Measurements from ENCODE around the gene RABL6.
"Not testable (repeated sequence)": the region's sequence is repeated elsewhere in the genome, so short reads cannot be mapped to it uniquely, and the experiment has no call there.

Gene RABL6

DNA sequence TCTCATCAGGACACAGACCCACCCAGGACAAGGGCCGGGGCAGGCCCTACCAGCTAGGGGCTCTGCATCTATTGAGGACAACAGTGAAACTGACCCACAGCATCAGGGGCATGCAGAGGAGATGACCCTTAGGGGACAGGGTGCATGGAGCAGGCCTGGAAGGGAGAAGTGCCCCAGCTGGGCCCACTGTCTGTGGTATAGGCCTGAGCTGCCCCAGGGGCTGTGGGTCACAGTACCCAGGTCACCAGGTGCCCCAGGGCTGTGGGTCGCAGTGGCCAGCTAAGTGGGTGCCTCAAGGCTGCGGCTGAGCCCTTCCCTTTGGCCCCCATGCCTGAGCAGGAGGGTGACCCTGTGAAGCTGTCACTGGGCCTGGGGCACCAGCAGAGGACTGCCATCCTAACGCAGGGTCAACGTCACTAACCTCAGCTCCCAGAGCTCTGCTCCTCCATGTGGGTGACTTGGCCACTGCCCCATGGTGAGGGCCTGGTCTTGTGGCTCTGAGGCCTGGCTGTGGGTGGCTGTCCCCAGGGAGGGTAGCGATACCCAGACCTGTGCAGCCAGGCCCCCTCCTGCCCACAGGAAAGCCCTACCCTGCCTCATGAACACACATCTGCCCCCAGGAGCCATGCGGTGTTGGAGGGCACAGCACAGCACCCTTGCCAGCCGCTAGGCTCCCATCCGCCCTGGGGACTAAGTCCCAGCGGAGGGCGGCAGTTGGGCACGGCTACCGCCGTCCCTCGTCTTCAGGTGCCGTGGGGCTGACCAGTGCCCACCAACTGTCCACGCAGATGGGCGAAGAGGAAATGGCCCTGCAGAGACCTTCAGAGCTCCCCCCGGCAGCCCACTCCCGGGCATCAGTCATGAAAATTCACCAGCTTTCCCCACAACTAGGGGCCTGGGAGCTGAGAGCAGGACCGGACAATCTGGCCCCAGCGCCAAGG is 53.5 kb downstream of the RABL6 start:
- FAIRE-seq = no peak

DNA sequence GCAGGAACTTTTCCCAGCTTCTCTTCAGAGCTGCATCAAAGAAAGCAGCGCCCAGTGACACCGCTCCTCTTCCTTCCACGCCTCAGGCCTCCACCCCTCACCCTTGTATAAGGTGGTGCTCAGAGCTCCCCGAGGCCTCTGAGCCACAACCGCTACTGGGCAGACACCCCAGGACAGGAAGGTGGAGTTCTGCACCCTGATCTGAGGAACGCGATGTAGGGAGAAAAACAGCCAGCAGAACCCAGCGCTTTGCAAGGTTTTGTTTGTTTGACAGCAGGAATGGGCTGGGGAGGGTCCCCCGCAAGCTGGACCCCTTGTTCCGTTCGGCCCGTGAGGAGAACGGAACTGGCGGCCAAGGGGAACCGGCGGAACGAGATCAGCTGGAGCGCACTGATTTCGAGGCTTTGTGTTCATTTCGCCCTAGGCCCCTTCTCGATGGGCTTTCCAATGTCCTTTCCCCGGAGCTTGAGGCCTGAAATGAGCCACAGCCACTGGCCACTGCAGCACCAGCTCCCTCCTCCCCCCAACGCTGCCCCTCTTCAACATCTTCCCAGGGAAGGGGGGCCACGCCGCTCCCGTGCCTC is 54.2 kb downstream of the RABL6 start:
- FAIRE-seq = no peak

DNA sequence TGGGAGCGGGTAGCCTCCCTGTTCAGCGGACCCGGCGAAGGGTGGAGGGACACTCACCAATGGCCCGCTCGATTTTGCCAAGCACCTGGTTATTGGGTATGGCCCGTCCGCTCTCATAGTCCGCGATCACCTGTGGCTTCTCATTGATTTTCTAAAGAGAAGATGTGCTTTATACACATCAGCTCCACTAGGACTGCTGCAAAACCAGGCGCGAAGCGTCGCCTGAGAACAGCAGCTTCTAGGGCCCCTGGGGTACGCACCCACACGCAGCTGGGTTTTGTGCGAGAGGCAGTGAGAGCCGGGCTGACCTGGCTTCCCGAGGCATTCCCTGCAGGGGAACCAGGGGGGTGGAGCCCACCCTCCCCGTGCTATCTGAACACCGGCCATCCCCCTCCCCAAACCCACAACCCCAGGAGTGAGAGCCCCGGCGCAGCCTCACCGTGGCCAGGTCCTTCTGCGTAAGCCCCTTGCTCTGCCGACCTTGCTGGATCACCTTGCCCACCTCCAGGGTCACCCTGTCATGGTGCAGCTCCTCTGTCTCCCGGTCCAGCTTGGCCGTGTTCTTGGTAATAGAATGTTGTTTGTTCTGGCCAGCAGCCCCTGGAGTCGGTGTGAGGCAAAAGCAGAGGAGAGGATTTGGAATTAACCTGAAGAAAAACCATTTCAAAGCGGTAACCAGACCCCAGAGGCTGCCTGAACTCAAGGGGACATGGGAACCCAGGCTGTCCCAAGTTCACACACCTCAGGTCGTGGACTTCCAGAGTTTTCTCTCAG is 55.3 kb downstream of the RABL6 start:
- no peak for FAIRE-seq

DNA sequence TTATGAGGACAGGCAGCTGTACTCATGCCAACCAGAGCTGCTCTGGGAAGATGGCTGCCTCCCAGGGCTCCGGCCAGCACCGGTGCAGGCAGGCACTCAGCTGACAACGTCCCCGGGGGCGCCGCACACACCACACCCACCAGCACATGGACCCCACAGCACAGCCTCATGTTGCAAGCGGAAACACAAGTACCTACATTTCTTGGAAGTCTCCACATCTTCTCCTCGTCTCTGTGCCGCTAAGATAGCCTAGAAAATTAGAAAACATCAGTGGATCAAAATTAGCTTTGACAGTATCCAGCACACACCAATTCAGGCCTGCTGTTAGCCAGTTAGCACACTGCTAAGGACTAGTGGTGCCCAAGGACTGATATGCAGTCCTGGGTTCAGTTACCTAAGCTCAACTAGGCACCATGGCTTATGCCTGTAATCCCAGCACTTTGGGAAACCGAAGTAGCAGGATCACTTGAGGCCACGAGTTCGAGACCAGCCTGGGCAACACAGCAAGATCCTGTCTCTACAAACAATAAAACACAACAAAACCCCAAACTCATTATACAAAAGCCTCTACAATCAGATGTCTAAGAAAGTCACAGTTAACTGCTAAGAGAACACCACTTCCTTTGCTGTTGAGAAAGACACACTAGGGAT is 56.0 kb downstream of the RABL6 start:
- no peak for FAIRE-seq

DNA sequence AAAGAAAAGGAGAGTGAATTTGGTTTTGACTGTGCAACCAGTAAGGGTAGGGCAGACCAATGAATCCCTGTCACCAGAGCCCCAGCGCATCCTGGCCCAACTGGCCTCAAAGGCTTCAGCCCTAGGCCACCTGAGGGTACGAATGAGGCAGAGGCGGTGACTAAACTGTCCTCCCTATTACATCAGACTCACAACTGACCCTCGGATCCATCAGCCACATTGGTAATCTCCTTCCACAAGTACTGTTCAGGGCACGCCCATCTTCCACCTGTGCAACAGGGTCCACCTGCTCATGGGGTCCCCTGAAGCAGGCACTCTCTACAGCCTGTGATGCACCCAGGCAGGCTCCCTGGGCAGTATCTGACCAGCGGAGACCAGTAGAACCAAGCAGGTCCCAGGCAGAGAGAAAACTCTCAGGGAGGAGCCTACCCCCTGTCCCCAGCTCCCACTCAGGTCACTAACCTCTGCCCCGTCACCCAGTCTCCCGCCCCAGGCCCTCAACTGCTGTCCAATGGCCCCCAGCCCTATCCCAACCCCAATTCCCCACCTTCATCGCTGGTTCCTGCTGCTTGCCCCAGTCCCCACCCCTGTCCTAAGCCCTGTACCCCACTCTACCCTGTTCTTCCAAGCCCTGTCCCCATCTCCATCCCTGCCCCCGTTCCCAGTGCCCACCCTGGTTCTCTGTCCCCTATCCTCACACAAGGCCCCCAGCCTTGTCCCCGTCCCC is 57.5 kb downstream of the RABL6 start:
- FAIRE-seq = no peak

DNA sequence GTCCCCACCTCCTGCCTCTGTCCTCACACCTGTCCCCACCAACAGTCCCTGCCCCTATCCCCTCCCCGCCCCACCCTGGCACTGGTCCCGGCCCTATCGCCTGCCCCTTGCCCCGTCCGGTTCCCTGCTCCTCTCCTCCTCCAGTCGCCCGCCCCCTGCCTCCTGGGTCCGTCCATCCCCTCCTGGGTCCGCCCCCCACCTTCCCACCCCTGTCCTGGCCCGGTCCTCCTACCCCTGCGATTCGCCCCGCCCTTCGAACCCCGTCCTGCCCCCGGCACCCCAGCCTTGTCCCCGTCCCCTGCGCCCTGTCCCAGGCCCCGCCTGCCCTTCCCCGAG is 58.0 kb downstream of the RABL6 start:
- FAIRE-seq = no peak

DNA sequence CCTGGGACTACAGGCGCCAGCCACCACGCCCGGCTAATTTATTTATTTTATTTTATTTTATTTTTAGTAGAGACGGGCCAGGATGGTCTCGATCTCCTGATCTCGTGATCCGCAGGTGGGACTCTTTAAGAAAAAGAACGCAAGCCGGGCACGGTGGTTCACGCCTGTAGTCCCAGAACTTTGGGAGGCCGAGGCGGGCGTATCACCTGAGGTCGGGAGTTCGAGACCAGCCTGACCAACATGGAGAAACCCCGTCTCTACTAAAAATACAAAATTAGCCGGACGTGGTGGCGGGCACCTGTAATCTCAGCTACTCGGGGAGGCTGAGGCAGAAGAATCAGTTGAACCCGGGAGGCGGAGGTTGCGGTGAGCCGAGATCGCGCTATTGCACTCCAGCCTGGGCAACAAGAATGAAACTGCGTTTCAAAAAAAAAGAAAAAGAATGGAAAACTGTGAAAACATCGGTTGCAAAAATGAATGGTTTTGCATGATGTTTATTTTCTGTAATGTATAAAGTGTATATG is 59.2 kb downstream of the RABL6 start:
- FAIRE-seq = not testable (repeated sequence)

DNA sequence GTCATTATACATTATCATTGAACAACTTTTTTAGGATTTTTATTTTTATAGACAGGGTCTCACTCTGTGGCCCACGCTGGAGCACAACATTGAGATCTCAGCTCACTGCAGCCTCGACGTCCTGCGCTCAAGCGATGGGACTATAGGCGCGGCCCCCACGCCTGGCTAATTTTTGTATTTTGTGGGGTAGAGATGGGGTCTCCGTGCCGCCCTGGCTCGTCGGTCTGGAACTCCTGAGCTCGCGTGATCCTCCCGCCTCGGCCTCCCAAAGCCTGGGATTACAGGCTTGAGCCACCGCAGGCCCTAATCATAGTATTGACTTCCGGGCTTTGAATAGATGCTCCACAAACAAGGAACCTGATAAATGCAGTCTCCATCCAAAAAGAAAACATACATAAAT is 59.7 kb downstream of the RABL6 start:
- FAIRE-seq = no peak

DNA sequence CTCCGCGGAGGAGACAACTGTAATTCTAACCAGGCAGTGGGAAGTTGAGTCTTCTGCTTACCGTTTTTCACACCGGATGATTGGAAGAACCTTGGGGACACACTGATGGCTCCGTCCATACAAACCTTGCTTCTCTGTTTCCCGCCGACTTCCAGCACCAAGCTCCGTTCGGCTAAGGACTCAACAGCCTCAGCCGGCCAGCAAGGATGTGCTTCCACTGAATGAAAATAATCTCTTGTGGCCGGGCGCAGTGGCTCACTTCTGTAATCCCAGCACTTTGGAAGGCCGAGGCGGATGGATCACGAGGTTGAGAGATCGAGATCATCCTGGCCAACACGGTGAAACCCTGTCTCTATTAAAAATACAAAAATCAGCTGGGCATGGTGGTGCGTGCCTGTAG is 60.2 kb downstream of the RABL6 start:
- no peak for FAIRE-seq

DNA sequence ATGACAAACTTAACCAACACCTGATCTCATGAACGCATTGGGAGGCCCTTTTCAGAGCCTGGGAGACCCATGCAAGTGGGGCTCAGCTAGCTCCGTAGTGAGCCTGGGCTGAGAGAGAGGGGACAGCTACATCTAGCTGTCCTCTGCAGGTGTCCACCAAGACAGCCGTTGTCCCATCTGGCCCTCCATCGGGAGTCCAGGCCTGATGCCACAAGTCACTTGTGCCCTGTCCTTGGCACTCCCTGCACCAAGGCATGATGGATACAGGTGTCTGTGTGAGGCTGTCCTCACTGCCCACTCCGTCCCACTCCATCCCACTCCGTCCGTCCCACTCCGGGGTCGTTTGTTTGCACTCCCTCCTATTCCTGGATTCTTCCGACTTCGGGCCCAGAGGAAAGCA is 60.9 kb downstream of the RABL6 start:
- FAIRE-seq = no peak

DNA sequence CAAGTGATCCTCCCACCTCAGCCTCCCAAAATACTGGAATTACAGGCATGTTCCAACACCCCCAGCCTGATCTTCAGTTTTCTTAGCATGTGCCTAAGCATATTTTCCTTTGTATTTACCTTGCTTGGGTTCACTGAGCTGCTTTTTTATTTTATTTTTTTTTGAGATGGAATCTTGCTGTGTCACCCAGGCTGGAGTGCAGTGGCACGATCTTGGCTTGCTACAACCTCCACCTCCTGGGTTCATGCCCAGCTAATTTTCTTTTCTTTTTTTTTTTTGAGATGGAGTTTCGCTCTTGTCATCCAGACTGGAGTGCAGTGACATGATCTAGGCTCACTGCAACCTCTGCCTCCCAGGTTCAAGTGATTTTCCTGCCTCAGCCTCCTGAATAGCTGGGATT is 61.9 kb downstream of the RABL6 start:
- not testable (repeated sequence) for FAIRE-seq

DNA sequence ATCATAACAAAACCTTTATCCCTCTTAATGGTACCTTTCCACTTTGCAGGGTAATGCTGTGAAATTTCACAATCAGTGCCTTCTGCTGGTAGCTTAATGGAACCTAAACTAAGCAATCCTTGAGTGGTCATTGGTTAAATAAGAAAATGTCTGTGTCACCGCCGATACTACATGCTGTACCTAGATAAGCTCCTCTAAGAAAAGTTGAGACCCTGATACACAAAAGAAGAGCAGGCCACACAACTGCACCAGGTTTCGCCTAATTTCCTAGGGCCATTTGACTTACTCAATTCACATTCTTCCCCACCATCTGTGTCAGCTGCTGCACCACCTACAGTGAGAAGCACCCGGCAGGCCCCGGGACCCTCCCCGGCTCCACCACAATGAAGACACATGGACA is 67.4 kb downstream of the RABL6 start:
- no peak for FAIRE-seq

DNA sequence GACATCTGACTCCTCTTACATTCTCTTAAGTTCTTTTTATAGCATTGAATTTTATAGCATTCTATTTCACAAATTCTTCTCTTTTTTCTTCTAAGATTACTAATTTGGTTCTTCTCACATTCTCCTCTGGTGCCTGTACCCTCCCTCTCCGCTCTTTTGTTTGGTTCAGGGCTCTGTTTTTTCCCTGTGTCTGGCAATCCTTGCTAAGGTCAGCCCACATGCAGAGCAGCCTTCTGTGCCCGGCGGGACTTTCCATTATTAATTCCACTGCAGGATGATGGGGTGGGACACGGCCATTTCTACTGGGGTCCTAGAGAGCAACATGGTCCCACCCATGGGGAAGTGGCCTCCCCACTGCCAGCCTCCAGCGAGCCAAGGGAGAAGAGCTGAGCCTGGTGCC is 68.7 kb downstream of the RABL6 start:
- no peak for FAIRE-seq

DNA sequence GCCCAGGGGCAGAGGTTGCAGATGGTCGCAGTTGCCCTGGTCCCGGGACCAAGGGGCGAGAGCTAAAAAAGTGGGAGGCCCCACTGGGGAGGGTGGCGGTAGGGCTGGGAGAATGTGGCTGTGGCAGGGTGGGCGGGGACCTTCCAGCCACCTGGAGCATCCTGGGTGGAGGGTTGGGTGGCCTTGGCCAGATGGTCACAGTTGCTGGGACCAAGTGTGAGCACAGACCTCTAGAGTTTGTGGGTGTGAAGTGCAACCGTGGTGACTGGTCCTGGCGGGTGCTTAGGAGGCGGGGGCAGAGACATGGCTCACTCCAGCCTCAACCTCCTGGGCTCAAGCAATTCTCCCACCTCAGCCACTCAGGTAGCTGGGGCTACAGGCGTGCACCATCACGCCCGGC is 72.9 kb downstream of the RABL6 start:
- FAIRE-seq = no peak

DNA sequence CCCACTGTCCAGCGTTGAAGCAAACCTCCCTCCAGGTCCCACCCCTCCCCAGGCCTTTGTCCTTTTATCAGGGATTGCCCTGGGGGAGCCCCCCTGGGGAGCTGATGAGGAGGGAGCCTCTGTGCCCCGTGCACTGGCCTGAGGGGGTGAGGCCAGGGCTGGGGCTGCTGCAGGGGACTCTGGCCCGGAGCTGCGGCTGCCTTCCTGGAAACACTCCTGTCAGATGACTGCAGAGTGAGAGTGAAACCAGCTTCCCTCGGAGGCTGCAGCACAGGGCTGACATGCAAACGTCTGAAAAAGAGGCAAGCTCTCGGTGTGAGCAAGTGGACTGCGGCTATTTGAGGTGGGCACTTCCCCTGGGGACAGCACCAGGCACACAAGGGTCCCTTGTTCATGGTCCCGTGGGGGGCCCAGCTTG is 74.0 kb downstream of the RABL6 start:
- FAIRE-seq = no peak

DNA sequence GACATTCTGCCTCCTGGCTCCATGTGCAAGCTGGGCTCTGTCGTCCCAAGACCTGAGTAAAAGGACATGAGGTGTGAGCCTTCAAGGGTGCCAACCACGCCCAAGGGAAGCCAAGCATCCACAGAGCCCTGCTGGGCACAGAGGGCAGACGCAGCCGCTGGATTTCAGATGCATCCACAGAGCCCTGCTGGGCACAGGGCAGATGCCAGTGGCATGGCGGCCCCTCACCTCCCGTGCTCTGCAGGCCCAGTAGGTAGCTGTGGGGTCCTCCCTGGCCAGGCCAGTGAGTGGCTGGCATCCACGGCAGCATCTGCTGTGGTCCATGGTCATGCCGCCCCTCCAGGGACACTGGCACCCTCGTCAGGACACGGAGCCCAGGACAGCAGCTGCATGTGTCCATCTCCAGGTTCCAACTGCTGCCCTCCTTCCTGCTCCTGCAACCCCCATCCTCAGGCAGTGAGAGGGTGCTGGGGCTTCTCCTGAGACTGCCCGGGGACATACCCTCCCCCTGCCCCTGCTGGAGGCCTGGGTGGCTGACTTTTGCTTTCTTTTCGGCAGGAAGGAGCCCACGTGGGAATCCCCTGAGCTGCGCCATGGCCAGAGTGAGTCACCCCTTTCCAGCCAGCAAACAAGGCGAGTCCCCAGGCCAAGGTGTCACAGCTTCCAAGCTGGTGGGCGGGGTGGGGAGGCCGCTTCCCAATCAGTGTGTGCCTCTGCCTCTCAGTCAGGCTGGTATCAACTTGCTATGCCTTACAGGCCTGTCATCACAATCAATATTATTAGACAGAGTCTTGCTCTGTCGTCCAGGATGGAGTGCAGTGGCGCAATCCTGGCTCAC is 74.6 kb downstream of the RABL6 start:
- FAIRE-seq = no peak

DNA sequence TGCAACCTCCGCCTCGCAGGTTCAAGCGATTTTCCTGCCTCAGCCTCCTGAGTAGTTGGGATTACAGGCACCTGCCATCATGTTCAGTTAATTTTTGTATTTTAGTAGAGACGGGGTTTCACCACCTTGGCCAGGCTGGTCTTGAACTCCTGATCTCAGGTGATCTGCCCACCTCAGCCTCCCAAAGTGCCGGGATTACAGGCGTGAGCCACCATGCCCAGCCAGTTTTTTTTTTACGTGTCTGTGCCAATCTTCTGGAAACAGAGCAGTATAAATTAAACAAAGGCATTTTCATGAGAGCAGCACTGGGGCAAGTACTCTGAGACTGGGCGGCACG is 75.2 kb downstream of the RABL6 start:
- FAIRE-seq = not testable (repeated sequence)

DNA sequence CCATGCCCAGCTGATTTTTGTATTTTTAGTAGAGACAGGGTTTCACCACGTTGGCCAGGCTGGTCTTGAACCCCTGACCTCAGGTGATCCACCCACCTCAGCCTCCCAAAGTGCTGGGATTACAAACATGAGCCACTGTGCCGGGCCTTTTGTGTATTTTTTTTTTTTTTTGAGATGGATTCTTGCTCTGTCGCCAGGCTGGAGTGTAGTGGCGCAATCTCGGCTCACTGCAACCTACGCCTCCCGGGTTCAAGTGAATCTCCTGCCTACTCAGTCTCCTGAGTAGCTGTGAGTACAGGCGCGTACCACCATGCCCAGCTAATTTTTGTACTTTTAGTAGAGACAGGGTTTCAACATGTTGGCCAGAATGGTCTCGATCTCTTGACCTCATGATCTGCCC is 75.9 kb downstream of the RABL6 start:
- not testable (repeated sequence) for FAIRE-seq

DNA sequence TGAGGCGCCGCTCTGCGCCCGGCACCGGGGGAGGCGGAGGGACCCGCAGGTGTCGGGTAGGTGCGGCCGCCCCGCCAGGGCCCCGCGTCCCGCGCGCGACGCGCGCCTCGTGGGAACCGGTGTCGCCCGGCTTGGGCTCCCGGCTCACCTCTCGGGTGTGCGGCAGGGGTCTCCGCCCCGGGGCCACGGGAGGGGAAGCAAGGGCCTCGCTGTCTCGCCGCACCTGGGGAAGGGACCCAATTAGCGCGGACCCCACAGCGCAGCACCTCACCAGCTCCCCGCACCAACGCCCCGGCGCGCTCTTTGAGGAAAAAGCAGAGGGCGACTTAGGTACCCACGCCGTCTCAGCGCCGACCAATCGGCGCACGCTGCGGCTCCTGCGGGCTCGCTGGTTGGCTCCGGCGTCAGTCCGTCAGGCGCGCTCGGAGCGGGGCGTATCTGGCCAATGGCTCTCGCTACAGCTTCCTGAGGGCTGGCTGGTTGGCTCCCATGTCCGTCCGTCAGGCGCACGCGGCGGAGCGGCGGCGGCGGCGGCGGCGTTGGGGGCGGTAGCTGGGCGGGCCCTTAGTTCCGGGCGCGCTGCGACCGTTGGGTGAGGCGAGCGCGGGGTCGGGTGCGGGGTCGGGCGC is 78.3 kb downstream of the RABL6 start, which contains the start of gene TRAF2:
Gene TRAF2, plus strand, starts transcription at position 567 of the 629 bp plus-strand sequence. CDS start 12,225 bp downstream, outside the sequence.
- no peak for FAIRE-seq
